GM23338 (cell line): Measurements from ENCODE around the gene ZNF142. TPM values are rescaled to one million over a fixed set of nuclear protein-coding genes. Genes with fewer than 3 reads are reported as not detected.

ENCODE experiments used
- ATAC-seq: fragments of 200-7000 bp; cut with Tn5 transposase; 3 replicates; pipeline ENCODE4 v1.9.1; 2020
- DNase-seq: peaks from one replicate; pipeline ENCODE4 v3.0.0-alpha.2; 2015; ENCODE audit warnings: low spot score
- H2AFZ ChIP-seq: fragments of 200-600 bp; sonication (generic); 2 replicates; pipeline ENCODE4 v1.8.0; 2016; ENCODE audit warnings: antibody characterized with exemption, mild to moderate bottlenecking, moderate library complexity
- H3F3A ChIP-seq: fragments of 200-600 bp; sonication (generic); replicated peaks from 2 replicates; pipeline ENCODE4 v1.8.0; 2017; ENCODE audit warnings: antibody characterized with exemption, mixed run types, low read depth
- H3K27ac ChIP-seq: fragments of 200-600 bp; sonication (generic); 2 replicates; pipeline ENCODE4 v1.6.1; 2016; ENCODE audit warnings: low read depth
- H3K27me3 ChIP-seq: fragments of 200-600 bp; sonication (generic); 2 replicates; pipeline ENCODE4 v1.8.0; 2016; ENCODE audit warnings: mild to moderate bottlenecking, mixed run types, moderate library complexity; ENCODE audit not compliant: insufficient read depth
- H3K36me3 ChIP-seq: fragments of 200-600 bp; sonication (generic); 2 replicates; pipeline ENCODE4 v1.8.0; 2016; ENCODE audit warnings: mild to moderate bottlenecking; ENCODE audit not compliant: insufficient read depth
- H3K4me1 ChIP-seq: fragments of 200-600 bp; sonication (generic); 2 replicates; pipeline ENCODE4 v1.8.0; 2016; ENCODE audit warnings: mild to moderate bottlenecking, moderate library complexity; ENCODE audit not compliant: insufficient read depth
- H3K4me2 ChIP-seq: fragments of 200-600 bp; sonication (generic); 2 replicates; pipeline ENCODE4 v1.7.1; 2017; ENCODE audit warnings: mixed run types
- H3K4me3 ChIP-seq: fragments of 200-600 bp; sonication (generic); 2 replicates; pipeline ENCODE4 v1.6.1; 2016; ENCODE audit warnings: mixed run types
- H3K79me2 ChIP-seq: fragments of 200-600 bp; sonication (generic); replicated peaks from 2 replicates; pipeline ENCODE4 v1.8.0; 2017; ENCODE audit warnings: mild to moderate bottlenecking; ENCODE audit not compliant: insufficient read depth
- H3K9me2 ChIP-seq: fragments of 200-600 bp; sonication (generic); 2 replicates; pipeline ENCODE4 v1.8.0; 2017; ENCODE audit not compliant: insufficient read depth
- H4K20me1 ChIP-seq: fragments of 200-600 bp; sonication (generic); replicated peaks from 2 replicates; pipeline ENCODE4 v1.8.0; 2017; ENCODE audit warnings: mild to moderate bottlenecking; ENCODE audit not compliant: insufficient read depth
- H3K27ac Mint-ChIP-seq: 2 replicates; pipeline ENCODE4 v1.8.0; 2020; ENCODE audit warnings: inconsistent platforms, mild to moderate bottlenecking, moderate library complexity, mixed read lengths
- H3K27me3 Mint-ChIP-seq: 3 replicates; pipeline ENCODE4 v1.8.0; 2022; ENCODE audit warnings: low read depth, mild to moderate bottlenecking, moderate library complexity, mixed read lengths, inconsistent platforms; ENCODE audit not compliant: insufficient read depth, poor library complexity
- H3K36me3 Mint-ChIP-seq: 3 replicates; pipeline ENCODE4 v1.8.0; 2021; ENCODE audit warnings: low read depth, mild to moderate bottlenecking, inconsistent platforms, moderate library complexity, mixed read lengths
- H3K4me1 Mint-ChIP-seq: 3 replicates; pipeline ENCODE4 v1.8.0; 2020; ENCODE audit warnings: mild to moderate bottlenecking, inconsistent platforms, mixed read lengths
- H3K4me3 Mint-ChIP-seq: 3 replicates; pipeline ENCODE4 v1.8.0; 2021; ENCODE audit warnings: moderate library complexity, mild to moderate bottlenecking, inconsistent platforms, mixed read lengths
- H3K9me3 Mint-ChIP-seq: 3 replicates; pipeline ENCODE4 v1.8.0; 2020; ENCODE audit warnings: moderate library complexity, mild to moderate bottlenecking, inconsistent platforms, mixed read lengths
- CREB1 ChIP-seq: fragments of 250-450 bp; sonication (Bioruptor Pico); IDR thresholded peaks from 2 replicates; pipeline ENCODE4 v1.5.0; 2020; ENCODE audit warnings: low read depth, mild to moderate bottlenecking, moderate library complexity
- EZH2 ChIP-seq: fragments of 200-600 bp; sonication (generic); IDR thresholded peaks from one replicate; pipeline ENCODE4 v1.8.0; 2017; ENCODE audit warnings: antibody characterized with exemption, mild to moderate bottlenecking, low read depth; ENCODE audit not compliant: unreplicated experiment
- EZH2phosphoT487 ChIP-seq: fragments of 200-600 bp; sonication (generic); IDR thresholded peaks from one replicate; pipeline ENCODE4 v1.8.1; 2018; ENCODE audit warnings: antibody characterized with exemption; ENCODE audit not compliant: unreplicated experiment
- JUNB ChIP-seq: IDR thresholded peaks from one replicate; pipeline ENCODE4 v1.6.1; 2016; ENCODE audit warnings: antibody characterized with exemption; ENCODE audit not compliant: unreplicated experiment
- NANOG ChIP-seq: IDR thresholded peaks from 2 replicates; pipeline ENCODE4 v1.6.1; 2016; ENCODE audit warnings: antibody characterized with exemption, borderline replicate concordance
- POLR2AphosphoS5 ChIP-seq: IDR thresholded peaks from 2 replicates; pipeline ENCODE4 v1.6.1; 2016; ENCODE audit warnings: antibody characterized with exemption, low read depth
- STAT1 ChIP-seq: IDR thresholded peaks from one replicate; pipeline ENCODE4 v1.6.1; 2016; ENCODE audit warnings: antibody characterized with exemption; ENCODE audit not compliant: unreplicated experiment
- ZNF114 ChIP-seq: fragments of 250-450 bp; sonication (Bioruptor Pico); IDR thresholded peaks from 2 replicates; pipeline ENCODE4 v1.5.0; 2020; ENCODE audit warnings: mild to moderate bottlenecking, moderate library complexity
- ZNF331 ChIP-seq: fragments of 250-450 bp; sonication (Bioruptor Pico); IDR thresholded peaks from 2 replicates; pipeline ENCODE4 v1.5.0; 2020; ENCODE audit warnings: low read depth, mild to moderate bottlenecking, moderate library complexity
- polyA plus RNA-seq: library from polyadenylated mRNA; unstranded; fragments of >200 nt; fragmentation: Nextera tagmentation; extraction: Ambion mirVana; gene quantifications from 2 replicates; pipeline ENCODE4 v1.2.1, GENCODE V29; 2016
- total RNA-seq: library from RNA; depleted of rRNA; stranded (reverse); fragments of >200 nt; shearing (Covaris generic); gene quantifications from 2 replicates; pipeline ENCODE4 v1.2.3, GENCODE V29; 2014
- TF ChIP-seq, protein P1 (sequence below): fragments of 250-450 bp; sonication (Bioruptor Pico); IDR thresholded peaks from 2 replicates; pipeline ENCODE4 v1.5.0; 2020; ENCODE audit warnings: mild to moderate bottlenecking, moderate library complexity
- TF ChIP-seq, protein P2 (sequence below): IDR thresholded peaks from one replicate; pipeline ENCODE4 v1.6.1; 2018; ENCODE audit warnings: antibody characterized with exemption; ENCODE audit not compliant: unreplicated experiment
- TF ChIP-seq, protein P3 (sequence below): IDR thresholded peaks from 2 replicates; pipeline ENCODE4 v1.6.1; 2016; ENCODE audit warnings: antibody characterized with exemption
- TF ChIP-seq, protein P4 (sequence below), 2 experiments: fragments of 200-600 bp in 1 of 2; sonication (generic) in 1 of 2; conservative IDR thresholded peaks; 2 replicates each; pipeline versions ENCODE4 v1.5.1 to v1.6.1; 2016 to 2017; ENCODE audit warnings: antibody characterized with exemption in 2 of 2, low read depth in 2 of 2, mild to moderate bottlenecking in 2 of 2, moderate library complexity in 1 of 2

ZNF142 gene
- total and polyA plus RNA-seq, 2 experiments from 2014 or later: 14.9 to 32.8 TPM

DNA sequence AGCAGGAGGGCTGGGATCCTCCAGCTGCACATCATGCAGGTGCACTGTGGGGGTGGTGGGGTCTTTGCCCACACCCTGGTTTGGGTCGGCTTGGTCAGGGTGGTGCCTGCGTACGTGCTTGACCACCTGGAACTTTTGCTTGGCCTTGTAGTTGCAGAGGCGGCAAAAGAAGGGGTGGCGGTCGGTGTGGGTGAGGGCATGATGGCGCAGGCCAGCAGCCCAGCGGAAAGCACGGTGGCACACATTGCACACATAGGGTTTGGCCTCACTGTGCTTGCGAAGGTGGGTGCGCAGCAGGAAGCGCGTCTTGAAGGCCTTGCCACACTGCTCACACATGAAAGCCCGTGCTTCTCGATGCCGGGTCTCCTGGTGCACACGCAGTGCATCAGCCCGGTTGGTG lies 21.1 kb downstream of the ZNF142 start:
- H2AFZ ChIP-seq: no peak overlapping the region
- no peaks in the 10 kb centered on the region for H3K4me1 ChIP-seq
- H3K4me3 ChIP-seq: no peak overlapping the region
- H3K27me3 Mint-ChIP-seq: peaks cover 5% of the 10 kb centered on the region
- H4K20me1 ChIP-seq: peaks cover 4% of the 10 kb centered on the region
- no peaks in the 10 kb centered on the region for H3K79me2 ChIP-seq
- no peak overlapping the region for H3K4me3 Mint-ChIP-seq
- no peak for DNase-seq
- no peaks in the 10 kb centered on the region for H3K9me3 Mint-ChIP-seq
- no peaks in the 10 kb centered on the region for H3K4me1 Mint-ChIP-seq
- no peaks in the 10 kb centered on the region for H3K27me3 ChIP-seq
- TF ChIP-seq, protein P1, sequence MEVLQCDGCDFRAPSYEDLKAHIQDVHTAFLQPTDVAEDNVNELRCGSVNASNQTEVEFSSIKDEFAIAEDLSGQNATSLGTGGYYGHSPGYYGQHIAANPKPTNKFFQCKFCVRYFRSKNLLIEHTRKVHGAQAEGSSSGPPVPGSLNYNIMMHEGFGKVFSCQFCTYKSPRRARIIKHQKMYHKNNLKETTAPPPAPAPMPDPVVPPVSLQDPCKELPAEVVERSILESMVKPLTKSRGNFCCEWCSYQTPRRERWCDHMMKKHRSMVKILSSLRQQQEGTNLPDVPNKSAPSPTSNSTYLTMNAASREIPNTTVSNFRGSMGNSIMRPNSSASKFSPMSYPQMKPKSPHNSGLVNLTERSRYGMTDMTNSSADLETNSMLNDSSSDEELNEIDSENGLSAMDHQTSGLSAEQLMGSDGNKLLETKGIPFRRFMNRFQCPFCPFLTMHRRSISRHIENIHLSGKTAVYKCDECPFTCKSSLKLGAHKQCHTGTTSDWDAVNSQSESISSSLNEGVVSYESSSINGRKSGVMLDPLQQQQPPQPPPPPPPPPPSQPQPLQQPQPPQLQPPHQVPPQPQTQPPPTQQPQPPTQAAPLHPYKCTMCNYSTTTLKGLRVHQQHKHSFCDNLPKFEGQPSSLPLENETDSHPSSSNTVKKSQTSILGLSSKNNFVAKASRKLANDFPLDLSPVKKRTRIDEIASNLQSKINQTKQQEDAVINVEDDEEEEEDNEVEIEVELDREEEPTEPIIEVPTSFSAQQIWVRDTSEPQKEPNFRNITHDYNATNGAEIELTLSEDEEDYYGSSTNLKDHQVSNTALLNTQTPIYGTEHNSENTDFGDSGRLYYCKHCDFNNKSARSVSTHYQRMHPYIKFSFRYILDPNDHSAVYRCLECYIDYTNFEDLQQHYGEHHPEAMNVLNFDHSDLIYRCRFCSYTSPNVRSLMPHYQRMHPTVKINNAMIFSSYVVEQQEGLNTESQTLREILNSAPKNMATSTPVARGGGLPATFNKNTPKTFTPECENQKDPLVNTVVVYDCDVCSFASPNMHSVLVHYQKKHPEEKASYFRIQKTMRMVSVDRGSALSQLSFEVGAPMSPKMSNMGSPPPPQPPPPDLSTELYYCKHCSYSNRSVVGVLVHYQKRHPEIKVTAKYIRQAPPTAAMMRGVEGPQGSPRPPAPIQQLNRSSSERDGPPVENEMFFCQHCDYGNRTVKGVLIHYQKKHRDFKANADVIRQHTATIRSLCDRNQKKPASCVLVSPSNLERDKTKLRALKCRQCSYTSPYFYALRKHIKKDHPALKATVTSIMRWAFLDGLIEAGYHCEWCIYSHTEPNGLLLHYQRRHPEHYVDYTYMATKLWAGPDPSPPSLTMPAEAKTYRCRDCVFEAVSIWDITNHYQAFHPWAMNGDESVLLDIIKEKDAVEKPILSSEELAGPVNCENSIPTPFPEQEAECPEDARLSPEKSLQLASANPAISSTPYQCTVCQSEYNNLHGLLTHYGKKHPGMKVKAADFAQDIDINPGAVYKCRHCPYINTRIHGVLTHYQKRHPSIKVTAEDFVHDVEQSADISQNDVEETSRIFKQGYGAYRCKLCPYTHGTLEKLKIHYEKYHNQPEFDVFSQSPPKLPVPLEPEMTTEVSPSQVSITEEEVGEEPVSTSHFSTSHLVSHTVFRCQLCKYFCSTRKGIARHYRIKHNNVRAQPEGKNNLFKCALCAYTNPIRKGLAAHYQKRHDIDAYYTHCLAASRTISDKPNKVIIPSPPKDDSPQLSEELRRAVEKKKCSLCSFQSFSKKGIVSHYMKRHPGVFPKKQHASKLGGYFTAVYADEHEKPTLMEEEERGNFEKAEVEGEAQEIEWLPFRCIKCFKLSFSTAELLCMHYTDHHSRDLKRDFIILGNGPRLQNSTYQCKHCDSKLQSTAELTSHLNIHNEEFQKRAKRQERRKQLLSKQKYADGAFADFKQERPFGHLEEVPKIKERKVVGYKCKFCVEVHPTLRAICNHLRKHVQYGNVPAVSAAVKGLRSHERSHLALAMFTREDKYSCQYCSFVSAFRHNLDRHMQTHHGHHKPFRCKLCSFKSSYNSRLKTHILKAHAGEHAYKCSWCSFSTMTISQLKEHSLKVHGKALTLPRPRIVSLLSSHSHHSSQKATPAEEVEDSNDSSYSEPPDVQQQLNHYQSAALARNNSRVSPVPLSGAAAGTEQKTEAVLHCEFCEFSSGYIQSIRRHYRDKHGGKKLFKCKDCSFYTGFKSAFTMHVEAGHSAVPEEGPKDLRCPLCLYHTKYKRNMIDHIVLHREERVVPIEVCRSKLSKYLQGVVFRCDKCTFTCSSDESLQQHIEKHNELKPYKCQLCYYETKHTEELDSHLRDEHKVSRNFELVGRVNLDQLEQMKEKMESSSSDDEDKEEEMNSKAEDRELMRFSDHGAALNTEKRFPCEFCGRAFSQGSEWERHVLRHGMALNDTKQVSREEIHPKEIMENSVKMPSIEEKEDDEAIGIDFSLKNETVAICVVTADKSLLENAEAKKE (CRISPR knock-in tag): no peak
- no peak for TF ChIP-seq CREB1 (CRISPR knock-in tag)
- no peak for TF ChIP-seq STAT1
- no peak for TF ChIP-seq EZH2
- TF ChIP-seq, protein P2, sequence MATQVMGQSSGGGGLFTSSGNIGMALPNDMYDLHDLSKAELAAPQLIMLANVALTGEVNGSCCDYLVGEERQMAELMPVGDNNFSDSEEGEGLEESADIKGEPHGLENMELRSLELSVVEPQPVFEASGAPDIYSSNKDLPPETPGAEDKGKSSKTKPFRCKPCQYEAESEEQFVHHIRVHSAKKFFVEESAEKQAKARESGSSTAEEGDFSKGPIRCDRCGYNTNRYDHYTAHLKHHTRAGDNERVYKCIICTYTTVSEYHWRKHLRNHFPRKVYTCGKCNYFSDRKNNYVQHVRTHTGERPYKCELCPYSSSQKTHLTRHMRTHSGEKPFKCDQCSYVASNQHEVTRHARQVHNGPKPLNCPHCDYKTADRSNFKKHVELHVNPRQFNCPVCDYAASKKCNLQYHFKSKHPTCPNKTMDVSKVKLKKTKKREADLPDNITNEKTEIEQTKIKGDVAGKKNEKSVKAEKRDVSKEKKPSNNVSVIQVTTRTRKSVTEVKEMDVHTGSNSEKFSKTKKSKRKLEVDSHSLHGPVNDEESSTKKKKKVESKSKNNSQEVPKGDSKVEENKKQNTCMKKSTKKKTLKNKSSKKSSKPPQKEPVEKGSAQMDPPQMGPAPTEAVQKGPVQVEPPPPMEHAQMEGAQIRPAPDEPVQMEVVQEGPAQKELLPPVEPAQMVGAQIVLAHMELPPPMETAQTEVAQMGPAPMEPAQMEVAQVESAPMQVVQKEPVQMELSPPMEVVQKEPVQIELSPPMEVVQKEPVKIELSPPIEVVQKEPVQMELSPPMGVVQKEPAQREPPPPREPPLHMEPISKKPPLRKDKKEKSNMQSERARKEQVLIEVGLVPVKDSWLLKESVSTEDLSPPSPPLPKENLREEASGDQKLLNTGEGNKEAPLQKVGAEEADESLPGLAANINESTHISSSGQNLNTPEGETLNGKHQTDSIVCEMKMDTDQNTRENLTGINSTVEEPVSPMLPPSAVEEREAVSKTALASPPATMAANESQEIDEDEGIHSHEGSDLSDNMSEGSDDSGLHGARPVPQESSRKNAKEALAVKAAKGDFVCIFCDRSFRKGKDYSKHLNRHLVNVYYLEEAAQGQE: no peak
- no peak for TF ChIP-seq ZNF114 (CRISPR knock-in tag)
- no peak for TF ChIP-seq JUNB
- TF ChIP-seq NANOG: no peak
- TF ChIP-seq POLR2AphosphoS5: no peak
- TF ChIP-seq, protein P3, sequence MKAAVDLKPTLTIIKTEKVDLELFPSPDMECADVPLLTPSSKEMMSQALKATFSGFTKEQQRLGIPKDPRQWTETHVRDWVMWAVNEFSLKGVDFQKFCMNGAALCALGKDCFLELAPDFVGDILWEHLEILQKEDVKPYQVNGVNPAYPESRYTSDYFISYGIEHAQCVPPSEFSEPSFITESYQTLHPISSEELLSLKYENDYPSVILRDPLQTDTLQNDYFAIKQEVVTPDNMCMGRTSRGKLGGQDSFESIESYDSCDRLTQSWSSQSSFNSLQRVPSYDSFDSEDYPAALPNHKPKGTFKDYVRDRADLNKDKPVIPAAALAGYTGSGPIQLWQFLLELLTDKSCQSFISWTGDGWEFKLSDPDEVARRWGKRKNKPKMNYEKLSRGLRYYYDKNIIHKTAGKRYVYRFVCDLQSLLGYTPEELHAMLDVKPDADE: no peak
- TF ChIP-seq ZNF331 (CRISPR knock-in tag): no peak
- TF ChIP-seq, protein P4, sequence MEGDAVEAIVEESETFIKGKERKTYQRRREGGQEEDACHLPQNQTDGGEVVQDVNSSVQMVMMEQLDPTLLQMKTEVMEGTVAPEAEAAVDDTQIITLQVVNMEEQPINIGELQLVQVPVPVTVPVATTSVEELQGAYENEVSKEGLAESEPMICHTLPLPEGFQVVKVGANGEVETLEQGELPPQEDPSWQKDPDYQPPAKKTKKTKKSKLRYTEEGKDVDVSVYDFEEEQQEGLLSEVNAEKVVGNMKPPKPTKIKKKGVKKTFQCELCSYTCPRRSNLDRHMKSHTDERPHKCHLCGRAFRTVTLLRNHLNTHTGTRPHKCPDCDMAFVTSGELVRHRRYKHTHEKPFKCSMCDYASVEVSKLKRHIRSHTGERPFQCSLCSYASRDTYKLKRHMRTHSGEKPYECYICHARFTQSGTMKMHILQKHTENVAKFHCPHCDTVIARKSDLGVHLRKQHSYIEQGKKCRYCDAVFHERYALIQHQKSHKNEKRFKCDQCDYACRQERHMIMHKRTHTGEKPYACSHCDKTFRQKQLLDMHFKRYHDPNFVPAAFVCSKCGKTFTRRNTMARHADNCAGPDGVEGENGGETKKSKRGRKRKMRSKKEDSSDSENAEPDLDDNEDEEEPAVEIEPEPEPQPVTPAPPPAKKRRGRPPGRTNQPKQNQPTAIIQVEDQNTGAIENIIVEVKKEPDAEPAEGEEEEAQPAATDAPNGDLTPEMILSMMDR (conservative IDR thresholded peaks at IDR 0.05; ENCODE audit: low read depth in 2 of 2): no peak
- TF ChIP-seq EZH2phosphoT487: no peak
- H3K27ac ChIP-seq: no peak overlapping the region
- no peaks in the 10 kb centered on the region for H3F3A ChIP-seq
- H3K36me3 ChIP-seq: 0 out of 2 replicates have a peak, but pooled peaks cover 13% of the 10 kb centered on the region
- H3K4me2 ChIP-seq: no peak overlapping the region
- H3K27ac Mint-ChIP-seq: no peak overlapping the region
- peaks cover 71% of the 10 kb centered on the region for H3K36me3 Mint-ChIP-seq
- no peak for ATAC-seq
- no peaks in the 10 kb centered on the region for H3K9me2 ChIP-seq
